ENCODE results near the gene CRYAB.
"Not testable (repeated sequence)": the region's sequence is repeated elsewhere in the genome, so short reads cannot be mapped to it uniquely, and the experiment has no call there.

Gene CRYAB

GRCh38 chr11:111933176-111933575, 21.6 kb upstream of the CRYAB start:
- not testable (repeated sequence) for DNase-seq

- DNase-seq: no peak
Observed at GRCh38 chr11:111932611-111932950, 21.0 kb upstream of the CRYAB start.

GRCh38 chr11:111930472-111930871, 18.9 kb upstream of the CRYAB start:
- no peak for DNase-seq

GRCh38 chr11:111926505-111927391, 15.2 kb upstream of the CRYAB start:
- DNase-seq: peak; percentile 69

GRCh38 chr11:111925953-111926352, 14.4 kb upstream of the CRYAB start:
- DNase-seq: no peak

- no peak for DNase-seq
Observed at GRCh38 chr11:111923951-111924350, 12.4 kb upstream of the CRYAB start.

- DNase-seq: no peak
Observed at GRCh38 chr11:111923351-111923788, 11.8 kb upstream of the CRYAB start.

- no peak for DNase-seq
Observed at GRCh38 chr11:111922803-111923202, 11.2 kb upstream of the CRYAB start.

- DNase-seq: no peak
Observed at GRCh38 chr11:111921541-111922230, 10.1 kb upstream of the CRYAB start.

- DNase-seq: no peak
Observed at GRCh38 chr11:111920908-111921307, 9.3 kb upstream of the CRYAB start.

- DNase-seq: no peak
Observed at GRCh38 chr11:111918390-111919256, 7.1 kb upstream of the CRYAB start, which contains the start of gene C11orf52. Gene C11orf52, plus strand, starts transcription at chr11:111918913. Its CDS starts 60 bp downstream, at chr11:111918973.

GRCh38 chr11:111917788-111918187, 6.2 kb upstream of the CRYAB start:
- no peak for DNase-seq

GRCh38 chr11:111917312-111917711, 5.7 kb upstream of the CRYAB start:
- no peak for DNase-seq

- DNase-seq: no peak
Observed at GRCh38 chr11:111916768-111917167, 5.2 kb upstream of the CRYAB start.

- no peak for DNase-seq
Observed at GRCh38 chr11:111913997-111914396, 2.4 kb upstream of the CRYAB start.

GRCh38 chr11:111913031-111913861, 1.7 kb upstream of the CRYAB start:
- no peak for DNase-seq

GRCh38 chr11:111912535-111912934, 965 bp upstream of the CRYAB start, which contains the start of gene HSPB2:
Gene HSPB2, plus strand, starts transcription at chr11:111912734. Its CDS starts 96 bp downstream, at chr11:111912830.
- DNase-seq: no peak

GRCh38 chr11:111910676-111911562, 651 bp downstream of the CRYAB start:
- DNase-seq: no peak

GRCh38 chr11:111909378-111909777, 2.2 kb downstream of the CRYAB start:
- DNase-seq: no peak

- DNase-seq: no peak
Observed at GRCh38 chr11:111908639-111909305, 2.8 kb downstream of the CRYAB start.
